GM18520 (cell line): ENCODE measurements around the gene TAS1R2.

Source experiments
- ATAC-seq: cut with Tn5 transposase; IDR thresholded peaks from one replicate; pipeline ENCODE4 v1.9.1; 2021; ENCODE audit not compliant: unreplicated experiment

The TAS1R2 gene

GRCh38 chr1:18803151-18803791 is 56.2 kb downstream of the TAS1R2 start:
- ATAC-seq: no peak

GRCh38 chr1:18802231-18802630 is 57.2 kb downstream of the TAS1R2 start:
- no peak for ATAC-seq

- ATAC-seq: no peak
Observed at GRCh38 chr1:18800258-18800657, 59.2 kb downstream of the TAS1R2 start.

GRCh38 chr1:18799454-18799853 is 60.0 kb downstream of the TAS1R2 start:
- ATAC-seq: no peak

GRCh38 chr1:18798946-18799345 is 60.5 kb downstream of the TAS1R2 start:
- no peak for ATAC-seq

GRCh38 chr1:18798533-18798932 is 60.9 kb downstream of the TAS1R2 start:
- ATAC-seq: no peak

GRCh38 chr1:18796950-18797349 is 62.5 kb downstream of the TAS1R2 start:
- ATAC-seq: no peak

- ATAC-seq: no peak
Observed at GRCh38 chr1:18795002-18795689, 64.3 kb downstream of the TAS1R2 start.

- no peak for ATAC-seq
Observed at GRCh38 chr1:18794561-18794960, 64.9 kb downstream of the TAS1R2 start.

- no peak for ATAC-seq
Observed at GRCh38 chr1:18794051-18794450, 65.4 kb downstream of the TAS1R2 start.

- no peak for ATAC-seq
Observed at GRCh38 chr1:18793164-18793563, 66.3 kb downstream of the TAS1R2 start.

- no peak for ATAC-seq
Observed at GRCh38 chr1:18792747-18793146, 66.7 kb downstream of the TAS1R2 start.
